A549 treated with CpdA at 1 μM for 4 hours (cell line): ENCODE results near the gene NOL7. TPM values are rescaled to one million over a fixed set of nuclear protein-coding genes. Genes with fewer than 3 reads are reported as not detected.

Experiments used
- total RNA-seq: library from RNA; stranded (reverse); fragments of 200-300 nt; extraction: Qiagen RNA extraction; gene quantifications from 5 replicates; pipeline ENCODE4 v1.2.3, GENCODE V29; 2022; ENCODE audit warnings: low read depth

Gene NOL7
- 71.4 to 78.0 TPM (median 74.8 TPM) in 5 replicates for total RNA-seq

GRCh38 chr6:13614926-13615791 lies at the start of gene NOL7:
Gene NOL7, plus strand, starts transcription at chr6:13615335. Its CDS starts 24 bp downstream, at chr6:13615359.

GRCh38 chr6:13574571-13575376 lies 40.4 kb upstream of the NOL7 start, which contains the start of gene SIRT5:
Gene SIRT5, plus strand, starts transcription at chr6:13574601. Its CDS starts 9,510 bp downstream, at chr6:13584111.

Other genes starting within 250 kb of the NOL7 start
- gene GFOD1, start 127.7 kb upstream of the NOL7 start, total RNA-seq = 1.7 to 2.4 TPM (median 1.8 TPM) in 5 replicates
- gene SIRT5, start 40.7 kb upstream of the NOL7 start, total RNA-seq = 3.6 to 4.8 TPM (median 4.2 TPM) in 5 replicates
- 13.4 to 16.8 TPM (median 13.9 TPM) in 5 replicates for gene RANBP9, start 96.5 kb downstream of the NOL7 start, total RNA-seq
- gene MCUR1, start 199.2 kb downstream of the NOL7 start, total RNA-seq = 11.3 to 15.5 TPM (median 14.6 TPM) in 5 replicates